Measurements from ENCODE around the gene HDAC7.

Gene HDAC7

DNA sequence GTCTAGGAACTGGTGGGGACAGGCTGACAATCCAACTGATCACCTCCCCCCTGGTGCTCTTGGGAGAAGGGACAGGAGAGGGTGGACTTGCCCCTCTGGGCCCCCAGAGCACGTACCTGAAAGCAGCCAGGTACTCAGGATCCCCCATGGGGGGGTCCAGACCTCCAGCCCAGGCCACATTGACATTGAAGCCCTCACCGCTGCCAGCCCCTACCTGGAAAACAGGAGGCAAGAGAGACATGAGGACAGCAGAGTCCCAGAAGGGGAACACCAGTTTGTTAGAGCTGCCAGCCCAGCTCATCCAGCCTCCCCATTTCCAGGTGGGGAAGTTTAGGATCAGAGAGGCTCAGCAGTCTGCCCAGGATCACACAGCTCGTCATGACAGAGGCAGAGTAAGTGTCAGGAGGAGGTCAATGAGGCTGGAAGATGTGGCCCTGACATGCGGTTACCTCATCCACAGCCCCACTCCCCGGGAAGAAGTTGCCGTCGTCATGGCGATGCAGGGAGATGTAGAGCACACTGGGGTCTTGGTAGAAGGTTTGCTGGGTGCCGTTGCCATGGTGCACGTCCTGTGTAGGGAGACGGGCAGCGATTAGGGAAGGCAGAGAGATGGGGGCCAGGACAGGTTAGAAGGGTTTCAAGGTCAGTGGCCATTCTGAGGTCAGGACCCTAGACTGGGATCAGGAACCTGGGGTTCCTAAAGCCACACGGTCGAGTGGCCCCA is 31.9 kb downstream of the HDAC7 start:
- Histone ChIP-seq H3K4me1 (ENCODE audit: insufficient read depth, low read length) (no peaks in the 10 kb centered on the region), H3K4me3 (ENCODE audit: low read depth in 1 of 2, low read length in 2 of 2) (no peak overlapping the region), H3K9me3 (ENCODE audit: low read length) (no peaks in the 10 kb centered on the region), H3K9ac (ENCODE audit: low read length) (no peak overlapping the region), H3K27ac (ENCODE audit: low read depth, low read length) (no peak overlapping the region), H3K27me3 (ENCODE audit: control insufficient read depth in 1 of 2, insufficient read depth in 2 of 2, low read length in 2 of 2) (no peaks in the 10 kb centered on the region), H3K36me3 (ENCODE audit: insufficient read depth, low read length) (peaks cover 96% of the 10 kb centered on the region)

DNA sequence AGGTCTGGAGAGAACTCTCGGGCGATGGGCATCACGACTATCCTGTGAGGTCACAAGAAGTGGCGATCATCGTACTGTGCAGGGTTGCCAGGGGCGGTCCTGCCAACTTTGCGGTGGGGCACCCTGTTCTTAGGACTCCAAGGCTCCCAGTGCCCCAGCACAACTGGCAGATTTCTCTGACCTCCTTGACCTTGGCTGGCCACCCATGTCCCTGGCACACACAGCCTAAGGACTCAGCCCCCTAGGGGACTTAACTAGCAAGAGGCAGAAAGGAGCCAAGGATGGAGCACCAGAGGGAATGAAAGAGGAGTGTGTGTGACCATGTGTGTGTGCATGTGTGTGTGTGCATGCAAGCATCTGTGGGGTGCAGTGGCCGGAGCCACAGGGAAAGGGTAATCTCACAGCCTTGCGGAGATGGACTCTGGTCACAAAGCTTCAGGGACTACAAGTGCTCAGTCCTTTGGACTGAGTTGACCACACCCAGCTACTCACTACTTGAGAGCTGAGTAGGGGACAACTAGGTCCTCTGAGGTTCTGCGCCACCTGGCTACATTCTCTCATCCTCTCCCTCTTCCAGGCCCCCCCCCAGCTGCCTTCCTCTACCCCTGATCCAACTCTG is 32.9 kb downstream of the HDAC7 start:
- peaks cover 93% of the 10 kb centered on the region for H3K36me3 ChIP-seq (ENCODE audit: insufficient read depth, low read length)
- no peak overlapping the region for H3K4me3 ChIP-seq (ENCODE audit: low read depth in 1 of 2, low read length in 2 of 2)
- H3K9ac ChIP-seq (ENCODE audit: low read length), result no peak overlapping the region
- no peaks in the 10 kb centered on the region for H3K4me1 ChIP-seq (ENCODE audit: insufficient read depth, low read length)
- no peaks in the 10 kb centered on the region for H3K9me3 ChIP-seq (ENCODE audit: low read length)
- H3K27ac ChIP-seq (ENCODE audit: low read depth, low read length), result no peak overlapping the region
- H3K27me3 ChIP-seq (ENCODE audit: control insufficient read depth in 1 of 2, insufficient read depth in 2 of 2, low read length in 2 of 2), result no peaks in the 10 kb centered on the region

DNA sequence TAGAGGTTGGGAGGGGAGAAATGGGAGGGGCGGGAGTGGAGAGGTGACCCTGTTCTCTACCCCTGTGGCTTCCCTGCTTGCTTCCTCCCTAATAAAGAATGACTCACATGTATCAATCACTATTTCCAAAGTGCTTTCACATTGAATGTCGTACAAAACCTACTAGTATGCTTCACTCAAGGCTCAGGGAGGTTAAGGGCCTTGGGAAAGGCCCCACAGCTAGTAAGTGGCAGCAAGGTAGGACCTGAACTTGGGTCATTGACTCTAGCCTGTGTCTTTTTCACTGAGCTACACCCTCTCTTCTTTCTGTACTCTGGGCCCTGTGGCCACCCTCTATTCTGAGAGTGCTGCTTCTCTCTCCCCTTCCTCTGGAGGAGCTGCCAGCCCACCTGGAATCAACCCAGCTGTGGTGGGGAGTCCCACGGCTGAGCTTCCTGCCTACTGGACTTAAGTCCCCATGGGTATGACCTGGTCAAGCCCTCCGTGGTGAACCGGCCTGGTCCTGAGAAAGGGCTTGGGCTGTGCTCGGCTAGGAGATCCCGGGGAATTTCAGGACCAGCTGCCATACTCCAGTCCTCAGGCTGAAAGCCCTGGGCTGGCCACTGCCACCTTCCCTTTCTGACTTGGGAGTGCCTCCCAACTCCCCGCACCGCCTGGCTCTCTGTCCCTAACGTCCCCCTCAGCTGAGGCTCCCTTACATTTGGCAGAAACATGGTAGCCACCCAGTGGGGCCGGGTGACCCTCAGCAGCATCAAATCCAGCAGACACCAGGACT is 33.6 kb downstream of the HDAC7 start:
- peaks cover 95% of the 10 kb centered on the region for H3K36me3 ChIP-seq (ENCODE audit: insufficient read depth, low read length)
- no peak overlapping the region for H3K4me3 ChIP-seq (ENCODE audit: low read depth in 1 of 2, low read length in 2 of 2)
- H3K4me1 ChIP-seq (ENCODE audit: insufficient read depth, low read length), result no peaks in the 10 kb centered on the region
- H3K9ac ChIP-seq (ENCODE audit: low read length), result no peak overlapping the region
- no peaks in the 10 kb centered on the region for H3K9me3 ChIP-seq (ENCODE audit: low read length)
- H3K27me3 ChIP-seq (ENCODE audit: control insufficient read depth in 1 of 2, insufficient read depth in 2 of 2, low read length in 2 of 2), result no peaks in the 10 kb centered on the region
- no peak overlapping the region for H3K27ac ChIP-seq (ENCODE audit: low read depth, low read length)

DNA sequence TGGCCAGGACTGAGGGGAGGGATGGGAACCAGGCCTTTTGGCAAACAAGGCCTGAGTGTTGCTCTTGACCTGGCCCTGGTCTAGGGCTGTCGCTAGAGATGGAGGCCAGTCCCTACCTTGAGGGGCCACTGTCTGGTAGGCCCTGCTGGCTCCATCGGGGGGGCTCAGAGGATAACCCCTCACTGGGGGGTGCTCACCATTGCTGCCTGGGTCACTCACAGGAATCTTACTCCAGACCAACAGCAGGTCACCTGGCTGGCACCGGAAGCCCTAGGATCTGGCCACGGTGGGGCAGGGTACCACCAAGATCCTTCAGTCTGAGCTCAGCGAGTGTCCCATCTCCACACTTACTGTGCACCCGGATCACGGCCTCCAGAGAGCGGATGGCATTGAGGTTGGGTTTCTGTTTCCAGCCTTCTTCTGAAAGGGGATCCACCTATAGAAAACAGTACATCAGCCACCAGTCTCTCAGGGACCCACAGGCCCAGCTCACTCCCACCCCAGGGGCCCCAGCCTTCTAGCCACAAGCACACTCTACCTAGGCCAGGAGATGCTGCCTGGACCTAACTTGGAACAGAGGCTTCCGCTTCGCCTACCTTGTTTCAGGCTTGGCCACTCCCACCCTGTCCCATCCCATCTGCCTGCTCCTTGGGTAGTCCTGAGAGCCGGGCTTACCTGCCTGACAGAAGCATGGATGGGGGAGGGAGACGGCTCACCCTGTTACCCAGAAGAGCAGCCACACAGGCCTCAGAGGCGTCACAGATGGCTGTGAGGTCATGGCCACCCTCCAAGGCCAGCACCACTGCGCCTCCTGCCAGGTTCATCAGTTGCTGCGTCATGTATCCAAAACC is 34.4 kb downstream of the HDAC7 start:
- Histone ChIP-seq H3K36me3 (ENCODE audit: insufficient read depth, low read length) (peaks cover 87% of the 10 kb centered on the region), H3K9me3 (ENCODE audit: low read length) (no peaks in the 10 kb centered on the region), H3K4me1 (ENCODE audit: insufficient read depth, low read length) (no peaks in the 10 kb centered on the region), H3K4me3 (ENCODE audit: low read depth in 1 of 2, low read length in 2 of 2) (no peak overlapping the region), H3K27ac (ENCODE audit: low read depth, low read length) (no peak overlapping the region), H3K9ac (ENCODE audit: low read length) (no peak overlapping the region), H3K27me3 (ENCODE audit: control insufficient read depth in 1 of 2, insufficient read depth in 2 of 2, low read length in 2 of 2) (no peaks in the 10 kb centered on the region)

DNA sequence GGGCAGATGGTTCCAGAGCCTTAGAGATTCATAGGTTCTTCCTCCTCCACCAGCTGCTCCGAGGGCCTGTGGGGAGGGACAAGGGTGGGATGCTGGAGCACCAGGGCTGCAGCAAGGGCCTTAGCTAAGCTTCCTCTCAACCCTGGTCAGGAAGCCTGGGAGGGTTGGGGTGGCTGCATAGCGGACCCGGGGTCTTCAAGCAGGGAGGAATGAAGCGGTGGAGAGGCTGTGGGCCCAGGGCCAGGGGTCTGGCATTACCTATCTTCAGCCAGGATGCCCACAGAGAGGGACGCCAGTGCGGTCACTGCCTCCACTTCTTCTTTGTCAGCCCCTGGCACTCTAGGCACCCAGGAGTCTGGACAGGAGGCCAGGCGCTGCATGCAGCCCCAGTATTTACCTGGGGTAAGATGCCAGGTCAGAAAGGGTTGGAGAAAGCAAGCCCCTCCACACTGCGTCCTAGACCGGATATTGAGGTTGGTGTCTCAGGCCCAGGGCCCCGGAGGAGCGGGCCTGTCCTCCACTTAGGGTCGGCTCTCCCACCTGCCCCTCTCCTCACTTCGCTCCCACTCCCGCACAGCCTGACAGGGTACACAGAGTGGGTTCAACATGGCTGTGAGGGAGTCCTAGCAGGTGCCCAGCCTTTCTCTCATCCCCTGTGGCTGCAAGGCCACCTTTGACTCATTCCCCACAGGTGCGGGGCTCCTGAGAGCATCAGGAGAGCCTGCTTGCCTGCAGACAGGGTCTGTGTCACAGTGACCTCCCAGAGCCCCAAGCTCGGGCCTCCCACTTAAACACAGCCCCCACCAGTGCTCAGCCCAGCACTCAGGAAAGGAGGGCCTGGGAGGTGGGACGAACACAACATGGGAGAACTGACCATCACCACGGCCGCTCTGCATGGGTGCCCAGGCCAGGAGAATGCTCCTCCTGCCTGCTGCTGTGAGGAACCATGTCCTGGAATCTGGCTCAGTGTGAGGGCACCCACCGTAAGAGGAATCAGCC is 35.6 kb downstream of the HDAC7 start:
- Histone ChIP-seq H3K9ac (ENCODE audit: low read length) (no peak overlapping the region), H3K4me3 (ENCODE audit: low read depth in 1 of 2, low read length in 2 of 2) (no peak overlapping the region), H3K27me3 (ENCODE audit: control insufficient read depth in 1 of 2, insufficient read depth in 2 of 2, low read length in 2 of 2) (no peaks in the 10 kb centered on the region), H3K27ac (ENCODE audit: low read depth, low read length) (no peak overlapping the region), H3K4me1 (ENCODE audit: insufficient read depth, low read length) (peaks cover 8% of the 10 kb centered on the region), H3K9me3 (ENCODE audit: low read length) (no peaks in the 10 kb centered on the region), H3K36me3 (ENCODE audit: insufficient read depth, low read length) (peaks cover 76% of the 10 kb centered on the region)

DNA sequence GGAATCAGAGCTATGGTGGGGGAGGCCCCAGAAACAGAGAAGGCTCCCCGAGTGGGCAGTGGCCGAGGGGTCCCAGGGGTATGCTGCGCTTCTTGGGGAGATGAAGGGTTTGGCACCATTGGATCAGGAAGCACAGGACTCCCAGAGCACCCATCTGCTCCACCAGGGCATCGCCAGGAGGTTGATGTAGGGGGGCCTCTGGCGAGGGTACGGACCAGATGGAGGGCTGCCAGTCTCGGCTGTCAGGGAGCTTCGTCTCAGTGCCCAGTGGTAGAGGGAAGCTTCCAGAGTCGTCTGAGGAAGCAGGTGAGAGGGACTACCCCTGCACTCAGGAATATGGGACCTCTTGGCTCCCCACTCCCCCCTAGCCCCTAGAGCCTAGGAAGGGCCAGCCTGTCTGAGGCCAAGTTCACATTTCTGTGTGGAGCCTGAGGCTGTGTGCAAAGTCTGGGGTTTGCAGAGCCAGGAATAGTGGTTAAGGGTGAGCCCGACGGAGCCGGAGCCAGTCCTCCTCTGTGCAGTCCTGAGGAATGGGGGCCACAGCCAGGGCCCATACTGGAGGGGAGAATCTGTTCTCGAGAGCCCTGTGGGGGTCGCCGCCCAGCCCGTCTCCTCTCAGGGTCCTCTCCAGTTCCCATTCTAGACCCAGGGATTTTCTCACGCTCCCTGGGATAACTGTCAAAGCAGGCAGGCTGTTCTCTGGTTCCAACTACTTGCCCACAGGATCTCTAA is 36.5 kb downstream of the HDAC7 start:
- peak overlapping the region; percentile 7 for H3K27ac ChIP-seq (ENCODE audit: low read depth, low read length)

DNA sequence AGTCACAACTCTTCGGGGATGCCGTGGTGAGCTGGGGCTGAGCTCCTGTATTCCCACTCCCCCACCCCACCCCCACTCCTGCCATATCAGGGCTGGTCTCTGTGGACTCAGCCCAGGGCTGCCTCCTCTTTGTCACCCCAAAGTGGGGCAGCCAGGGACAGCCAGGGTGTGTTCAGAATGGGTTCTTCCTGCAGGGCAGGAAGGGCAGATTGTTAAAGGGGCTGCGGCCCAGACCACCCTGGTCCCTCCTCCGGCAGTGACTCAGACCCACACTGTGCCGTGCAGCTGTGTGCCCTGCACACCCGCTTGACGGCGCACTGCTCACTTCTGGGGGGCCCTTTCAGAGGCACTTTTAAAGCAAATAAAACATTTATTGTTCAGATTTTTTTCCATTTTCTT is 37.3 kb downstream of the HDAC7 start:
- Histone ChIP-seq H3K4me3 (ENCODE audit: low read depth in 1 of 2, low read length in 2 of 2) (no peak overlapping the region), H3K9me3 (ENCODE audit: low read length) (no peaks in the 10 kb centered on the region), H3K9ac (ENCODE audit: low read length) (no peak overlapping the region), H3K27ac (ENCODE audit: low read depth, low read length) (no peak overlapping the region), H3K4me1 (ENCODE audit: insufficient read depth, low read length) (peaks cover 21% of the 10 kb centered on the region), H3K36me3 (ENCODE audit: insufficient read depth, low read length) (peaks cover 58% of the 10 kb centered on the region), H3K27me3 (ENCODE audit: control insufficient read depth in 1 of 2, insufficient read depth in 2 of 2, low read length in 2 of 2) (no peaks in the 10 kb centered on the region)

More for the DNA sequence above, 36.5 kb downstream of the HDAC7 start:
- H3K4me1 ChIP-seq (ENCODE audit: insufficient read depth, low read length), result peaks cover 15% of the 10 kb centered on the region
- H3K36me3 ChIP-seq (ENCODE audit: insufficient read depth, low read length), result peaks cover 66% of the 10 kb centered on the region
- H3K9ac ChIP-seq (ENCODE audit: low read length), result no peak overlapping the region
- H3K9me3 ChIP-seq (ENCODE audit: low read length), result no peaks in the 10 kb centered on the region
- H3K27me3 ChIP-seq (ENCODE audit: control insufficient read depth in 1 of 2, insufficient read depth in 2 of 2, low read length in 2 of 2), result no peaks in the 10 kb centered on the region
- H3K4me3 ChIP-seq (ENCODE audit: low read depth in 1 of 2, low read length in 2 of 2), result no peak overlapping the region

DNA sequence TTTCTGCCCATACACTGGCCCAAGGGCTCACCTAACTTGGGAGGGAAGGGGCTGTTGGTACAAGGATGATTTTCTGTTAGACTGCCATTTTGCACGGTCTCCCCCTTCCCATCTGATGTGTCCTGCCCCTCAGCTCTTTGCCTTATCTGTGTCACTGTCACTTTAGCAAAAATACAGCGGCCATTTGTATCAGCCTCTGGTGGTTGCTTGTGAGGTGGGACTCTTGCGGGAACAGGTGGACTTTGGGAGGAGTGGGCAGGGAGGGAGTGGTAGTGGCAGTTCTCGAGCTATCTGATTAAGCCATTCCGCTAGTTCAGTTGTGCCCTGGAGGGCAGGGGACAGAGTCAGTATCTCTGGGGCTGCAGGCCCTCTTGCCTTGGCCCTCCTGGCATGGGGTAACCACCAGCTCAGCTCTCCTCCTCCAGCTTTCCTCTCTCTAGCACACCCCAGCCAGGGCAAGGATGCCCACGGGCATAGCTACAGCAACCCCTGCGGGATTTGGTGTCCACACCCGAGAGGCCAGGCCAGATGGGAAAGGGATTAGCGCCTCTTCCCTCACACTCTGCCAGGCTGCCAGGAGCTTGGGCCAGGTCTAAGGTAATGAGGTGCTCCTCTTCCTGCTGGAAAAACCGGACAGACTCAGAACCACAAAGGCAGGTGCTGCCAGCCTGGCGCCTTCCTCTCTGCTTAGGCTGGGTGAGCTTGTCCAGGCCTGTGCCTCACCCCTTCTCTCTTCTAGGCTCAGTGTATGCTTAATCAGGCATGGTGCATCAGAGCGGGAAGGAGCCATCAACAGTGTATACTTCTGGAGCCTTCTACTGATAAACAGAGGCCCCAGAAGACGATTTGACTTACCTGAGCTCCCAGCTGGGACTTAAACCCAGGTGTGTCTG is 38.0 kb downstream of the HDAC7 start:
- Histone ChIP-seq H3K9ac (ENCODE audit: low read length) (no peak overlapping the region), H3K4me3 (ENCODE audit: low read depth in 1 of 2, low read length in 2 of 2) (no peak overlapping the region), H3K27ac (ENCODE audit: low read depth, low read length) (no peak overlapping the region), H3K36me3 (ENCODE audit: insufficient read depth, low read length) (peaks cover 52% of the 10 kb centered on the region), H3K9me3 (ENCODE audit: low read length) (no peaks in the 10 kb centered on the region), H3K4me1 (ENCODE audit: insufficient read depth, low read length) (peaks cover 28% of the 10 kb centered on the region), H3K27me3 (ENCODE audit: control insufficient read depth in 1 of 2, insufficient read depth in 2 of 2, low read length in 2 of 2) (no peaks in the 10 kb centered on the region)

DNA sequence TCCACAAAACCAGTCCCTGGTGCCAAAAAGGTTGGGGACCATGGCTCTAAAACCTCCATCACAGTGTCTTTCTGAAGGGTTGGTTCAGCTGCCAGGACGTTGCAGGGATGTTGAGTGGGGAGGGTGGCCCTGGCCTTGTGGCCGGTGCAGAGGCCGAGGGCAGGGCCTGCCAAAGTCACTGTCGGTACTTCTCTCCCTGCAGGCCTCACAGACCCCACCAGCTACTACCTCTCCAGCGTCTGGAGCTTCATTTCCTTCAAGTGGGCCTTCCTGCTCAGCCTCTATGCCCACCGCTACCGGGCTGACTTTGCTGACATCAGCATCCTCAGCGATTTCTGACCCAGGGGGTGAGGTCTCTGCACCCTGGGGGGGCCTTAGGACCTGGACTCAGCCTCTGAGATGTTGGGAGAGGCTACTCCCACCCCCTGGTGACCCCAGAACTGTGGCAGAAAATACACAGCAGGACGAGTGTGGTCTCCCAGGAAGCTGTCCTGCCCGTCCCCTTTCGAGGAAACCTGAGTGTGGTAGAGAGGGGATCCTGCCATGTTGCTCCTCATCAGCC is 39.7 kb downstream of the HDAC7 start:
- peaks cover 35% of the 10 kb centered on the region for H3K36me3 ChIP-seq (ENCODE audit: insufficient read depth, low read length)
- no peaks in the 10 kb centered on the region for H3K27me3 ChIP-seq (ENCODE audit: control insufficient read depth in 1 of 2, insufficient read depth in 2 of 2, low read length in 2 of 2)
- no peak overlapping the region for H3K4me3 ChIP-seq (ENCODE audit: low read depth in 1 of 2, low read length in 2 of 2)
- H3K9ac ChIP-seq (ENCODE audit: low read length), result no peak overlapping the region
- no peak overlapping the region for H3K27ac ChIP-seq (ENCODE audit: low read depth, low read length)
- H3K9me3 ChIP-seq (ENCODE audit: low read length), result no peaks in the 10 kb centered on the region
- peaks cover 45% of the 10 kb centered on the region for H3K4me1 ChIP-seq (ENCODE audit: insufficient read depth, low read length)
